HEK293 (cell line): ENCODE results near the gene NRG2.

Experiments
- CTCF ChIP-seq: fragments of 450-650 bp; formaldehyde crosslinking; IDR thresholded peaks from 2 replicates; pipeline ENCODE4 v1.5.1; 2016; ENCODE audit warnings: missing biosample characterization, missing genetic modification characterization
- EGR2 ChIP-seq: fragments of 450-650 bp; formaldehyde crosslinking; IDR thresholded peaks from 2 replicates; pipeline ENCODE4 v1.5.1; 2016; ENCODE audit warnings: low read depth, missing biosample characterization, missing genetic modification characterization
- MZF1 ChIP-seq: fragments of 450-650 bp; formaldehyde crosslinking; IDR thresholded peaks from 2 replicates; pipeline ENCODE4 v1.5.1; 2017; ENCODE audit warnings: missing biosample characterization, missing genetic modification characterization, borderline replicate concordance
- REST ChIP-seq: fragments of 450-650 bp; formaldehyde crosslinking; IDR thresholded peaks from 2 replicates; pipeline ENCODE4 v1.5.1; 2016; ENCODE audit warnings: missing biosample characterization, missing genetic modification characterization
- ZBTB1 ChIP-seq: fragments of 450-650 bp; formaldehyde crosslinking; IDR thresholded peaks from 2 replicates; pipeline ENCODE4 v1.5.1; 2016; ENCODE audit warnings: missing biosample characterization, missing genetic modification characterization
- ZNF133 ChIP-seq: fragments of 450-650 bp; formaldehyde crosslinking; IDR thresholded peaks from 2 replicates; pipeline ENCODE4 v1.5.1; 2016; ENCODE audit warnings: missing biosample characterization, missing genetic modification characterization
- ZNF202 ChIP-seq: fragments of 450-650 bp; formaldehyde crosslinking; IDR thresholded peaks from 2 replicates; pipeline ENCODE4 v1.5.1; 2016; ENCODE audit warnings: missing biosample characterization, missing genetic modification characterization, borderline replicate concordance
- ZNF274 ChIP-seq, 2 experiments: fragments of 200-500 bp in 1 of 2; fragments of 450-650 bp in 1 of 2; sonication (Bioruptor generic) in 1 of 2; formaldehyde crosslinking in 1 of 2; IDR thresholded peaks; 2 replicates each; pipeline versions ENCODE4 v1.5.1 to v1.6.1; 2014 to 2016; ENCODE audit warnings: borderline replicate concordance in 1 of 2, inconsistent platforms in 1 of 2, low read length in 1 of 2, missing biosample characterization in 1 of 2, missing genetic modification characterization in 1 of 2
- ZSCAN16 ChIP-seq: fragments of 450-650 bp; formaldehyde crosslinking; IDR thresholded peaks from 2 replicates; pipeline ENCODE4 v1.5.1; 2016; ENCODE audit warnings: missing biosample characterization, missing genetic modification characterization

- TF ChIP-seq EGR2 (tag by site-specific recombination) (no peak), CTCF (tag by site-specific recombination) (no peak), ZSCAN16 (tag by site-specific recombination) (no peak), ZNF274 (IDR thresholded peaks at IDR 0.05; ENCODE audit: low read length) (no peak), ZNF274 (tag by site-specific recombination; IDR thresholded peaks at IDR 0.05; ENCODE audit: borderline replicate concordance) (no peak), REST (no peak), ZBTB1 (tag by site-specific recombination) (no peak), ZNF133 (no peak), ZNF202 (tag by site-specific recombination) (no peak), MZF1 (no peak)
Measured at GRCh38 chr5:140018920-140019644, 24.0 kb downstream of the NRG2 start.
